BE2C (cell line): ENCODE measurements around the gene KLF13.
A peak's percentile ranks its signal among the peaks of the same experiment; 100 is the strongest.

Experiments used
- DNase-seq: peaks from one replicate; pipeline ENCODE4 v3.0.0-alpha.2; 2020
- H3K27me3 ChIP-seq: fragments of 250-450 bp; sonication (Bioruptor Pico); 2 replicates; pipeline ENCODE4 v1.5.1; 2020; ENCODE audit warnings: mild to moderate bottlenecking
- H3K36me3 ChIP-seq: fragments of 250-450 bp; sonication (Bioruptor Pico); 2 replicates; pipeline ENCODE4 v1.5.1; 2020; ENCODE audit warnings: mild to moderate bottlenecking
- H3K4me1 ChIP-seq: fragments of 250-450 bp; sonication (Bioruptor Pico); 2 replicates; pipeline ENCODE4 v1.5.1; 2020
- H3K4me3 ChIP-seq: 2 replicates; pipeline ENCODE4 v1.5.1; 2011; ENCODE audit warnings: low read depth, low read length
- H3K9me3 ChIP-seq: fragments of 250-450 bp; sonication (Bioruptor Pico); 2 replicates; pipeline ENCODE4 v1.5.1; 2020
- CTCF ChIP-seq: IDR thresholded peaks from 2 replicates; pipeline ENCODE4 v1.5.1; 2012; ENCODE audit warnings: mild to moderate bottlenecking, low read depth, low read length

KLF13 gene

GRCh38 chr15:31337352-31338031, 10.9 kb downstream of the KLF13 start:
- TF ChIP-seq CTCF, result no peak
- Histone ChIP-seq H3K9me3 (no peaks in the 10 kb centered on the region), H3K4me1 (peaks cover 46% of the 10 kb centered on the region), H3K27me3 (no peaks in the 10 kb centered on the region), H3K36me3 (peaks cover 6% of the 10 kb centered on the region), H3K4me3 (no peak overlapping the region)
- DNase-seq, result no peak

GRCh38 chr15:31338318-31338878, 11.8 kb downstream of the KLF13 start:
- H3K36me3 ChIP-seq, result peaks cover 6% of the 10 kb centered on the region
- H3K27me3 ChIP-seq, result no peaks in the 10 kb centered on the region
- no peak for DNase-seq
- no peak overlapping the region for H3K4me3 ChIP-seq
- no peak for TF ChIP-seq CTCF
- H3K9me3 ChIP-seq, result no peaks in the 10 kb centered on the region
- H3K4me1 ChIP-seq, result peaks cover 38% of the 10 kb centered on the region

GRCh38 chr15:31338879-31339557, 12.4 kb downstream of the KLF13 start:
- H3K9me3 ChIP-seq, result no peaks in the 10 kb centered on the region
- H3K4me3 ChIP-seq, result no peak overlapping the region
- DNase-seq, result peak; percentile 73
- peaks cover 41% of the 10 kb centered on the region for H3K4me1 ChIP-seq
- no peaks in the 10 kb centered on the region for H3K27me3 ChIP-seq
- no peak for TF ChIP-seq CTCF
- H3K36me3 ChIP-seq, result peaks cover 6% of the 10 kb centered on the region

GRCh38 chr15:31339558-31339895, 12.9 kb downstream of the KLF13 start:
- Histone ChIP-seq H3K4me1 (peaks cover 46% of the 10 kb centered on the region), H3K9me3 (no peaks in the 10 kb centered on the region), H3K4me3 (no peak overlapping the region), H3K36me3 (peaks cover 6% of the 10 kb centered on the region), H3K27me3 (no peaks in the 10 kb centered on the region)
- no peak for TF ChIP-seq CTCF
- no peak for DNase-seq

- Histone ChIP-seq H3K27me3 (no peaks in the 10 kb centered on the region), H3K36me3 (peaks cover 6% of the 10 kb centered on the region), H3K9me3 (no peaks in the 10 kb centered on the region), H3K4me1 (peaks cover 45% of the 10 kb centered on the region), H3K4me3 (no peak overlapping the region)
- no peak for TF ChIP-seq CTCF
- DNase-seq, result no peak
Measured at GRCh38 chr15:31340047-31340446, 13.4 kb downstream of the KLF13 start.

- Histone ChIP-seq H3K4me3 (no peak overlapping the region), H3K27me3 (no peaks in the 10 kb centered on the region), H3K4me1 (peaks cover 44% of the 10 kb centered on the region), H3K36me3 (peaks cover 6% of the 10 kb centered on the region), H3K9me3 (no peaks in the 10 kb centered on the region)
- TF ChIP-seq CTCF, result no peak
- DNase-seq, result no peak
Measured at GRCh38 chr15:31340592-31340991, 14.0 kb downstream of the KLF13 start.
